H1 (cell line): Measurements from ENCODE around the gene MYL11. TPM values are rescaled to one million over a fixed set of nuclear protein-coding genes. Genes with fewer than 3 reads are reported as not detected.

Experiments used
- EP300 ChIP-seq, 2 experiments: IDR thresholded peaks; 1 replicate in 1 of 2; 2 replicates in 1 of 2; pipeline ENCODE4 v1.6.1; 2011 to 2012; ENCODE audit warnings: low read depth in 2 of 2, low read length in 2 of 2, mild to moderate bottlenecking in 2 of 2, borderline replicate concordance in 1 of 2, inconsistent platforms in 1 of 2, moderate library complexity in 1 of 2
- TCF12 ChIP-seq: IDR thresholded peaks from 2 replicates; pipeline ENCODE4 v1.6.1; 2011; ENCODE audit warnings: low read depth, mild to moderate bottlenecking, low read length
- polyA plus RNA-seq, 7 experiments: library from polyadenylated mRNA; depleted of rRNA in 3 of 7; stranded (reverse) in 5 of 7; unstranded in 2 of 7; fragments of >200 nt in 5 of 7; fragments of 200-250 nt in 2 of 7; gene quantifications; 1 replicate in 5 of 7; 2 replicates in 1 of 7; 4 replicates in 1 of 7; pipeline versions ENCODE4 v1.2.1 to v1.2.3, GENCODE V29; 2011 to 2013; ENCODE audit warnings: missing spikeins in 2 of 7, mixed read lengths in 2 of 7
- total RNA-seq: library from RNA; stranded (reverse); fragmentation: NEBNext Ultra II Directional; extraction: Animal tissue kit (Norgen Biotek cat#: 25700); gene quantifications from 2 replicates; pipeline ENCODE4 v1.2.1, GENCODE V29; 2021

MYL11 gene
- total and polyA plus RNA-seq, 2 of the 8 experiments (the other 6 are each of a cell fraction or from before 2014, with no cell fraction given): 1.2 to 1.4 TPM

DNA sequence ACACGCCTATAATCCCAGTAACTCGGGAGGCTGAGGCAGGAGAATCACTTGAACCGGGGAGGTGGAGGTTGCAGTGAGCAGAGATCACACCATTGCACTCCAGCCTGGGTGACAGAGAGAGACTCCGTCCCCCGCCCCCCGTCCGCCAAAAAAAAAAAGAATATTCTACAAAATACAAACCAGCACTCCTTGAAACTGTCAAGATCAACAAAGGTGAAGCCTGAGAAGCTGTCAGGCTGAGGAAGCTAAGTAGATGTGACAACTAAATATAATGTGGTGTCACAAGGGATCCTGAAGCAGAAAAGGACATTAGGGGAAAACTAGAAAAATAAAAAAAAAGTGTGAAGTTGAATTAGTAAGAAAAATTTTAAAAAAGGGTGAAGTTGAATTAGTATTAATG, 25.7 kb upstream of the MYL11 start (continued):
- TF ChIP-seq EP300 (IDR thresholded peaks at IDR 0.05; ENCODE audit: borderline replicate concordance in 1 of 2, low read depth in 2 of 2, low read length in 2 of 2) (no peak), TCF12 (no peak)
